HG02623 (cell line): ENCODE results near the gene WASL.
"Not testable (repeated sequence)": the region's sequence is repeated elsewhere in the genome, so short reads cannot be mapped to it uniquely, and the experiment has no call there.

ENCODE experiments used
- ATAC-seq: cut with Tn5 transposase; IDR thresholded peaks from one replicate; pipeline ENCODE4 v1.9.1; 2021; ENCODE audit warnings: moderate library complexity; ENCODE audit not compliant: unreplicated experiment

WASL gene

DNA sequence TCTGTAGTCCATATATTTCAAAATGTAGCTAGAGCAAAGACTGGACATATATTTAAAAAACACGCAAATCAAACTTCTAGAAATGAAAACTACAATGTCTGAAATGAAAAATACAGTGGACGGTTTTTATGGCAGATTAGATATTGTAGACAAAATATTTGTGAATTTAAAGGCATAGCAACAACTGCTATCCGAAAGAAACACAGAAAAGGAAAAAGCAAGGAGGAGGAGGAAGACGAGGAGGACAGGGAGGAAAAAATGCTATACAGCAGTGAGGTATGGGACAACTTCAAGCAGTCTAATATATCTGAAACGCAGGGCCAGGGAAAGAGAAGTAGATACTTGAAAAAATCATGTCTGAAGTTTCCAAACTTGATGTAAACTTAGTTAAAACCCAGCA lies 13.3 kb downstream of the WASL start:
- ATAC-seq: no peak

DNA sequence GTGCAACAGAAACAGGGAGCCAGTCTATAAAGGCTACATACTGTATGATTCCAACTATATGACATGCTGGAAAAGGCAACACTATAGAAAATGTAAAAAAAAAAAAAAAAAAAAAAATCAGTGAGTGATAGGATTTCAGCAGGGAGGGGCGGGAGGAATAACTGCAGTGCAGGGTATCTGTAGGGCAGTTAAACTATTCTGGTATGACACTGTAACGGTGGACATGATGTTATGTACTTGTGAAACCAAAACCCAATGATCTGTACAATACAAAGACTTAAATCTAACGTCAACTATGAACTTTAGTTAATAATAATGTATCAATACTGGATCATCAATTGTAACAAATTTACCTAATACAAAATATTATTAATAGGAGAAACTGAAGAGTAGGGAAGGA lies 14.3 kb downstream of the WASL start:
- ATAC-seq: no peak

DNA sequence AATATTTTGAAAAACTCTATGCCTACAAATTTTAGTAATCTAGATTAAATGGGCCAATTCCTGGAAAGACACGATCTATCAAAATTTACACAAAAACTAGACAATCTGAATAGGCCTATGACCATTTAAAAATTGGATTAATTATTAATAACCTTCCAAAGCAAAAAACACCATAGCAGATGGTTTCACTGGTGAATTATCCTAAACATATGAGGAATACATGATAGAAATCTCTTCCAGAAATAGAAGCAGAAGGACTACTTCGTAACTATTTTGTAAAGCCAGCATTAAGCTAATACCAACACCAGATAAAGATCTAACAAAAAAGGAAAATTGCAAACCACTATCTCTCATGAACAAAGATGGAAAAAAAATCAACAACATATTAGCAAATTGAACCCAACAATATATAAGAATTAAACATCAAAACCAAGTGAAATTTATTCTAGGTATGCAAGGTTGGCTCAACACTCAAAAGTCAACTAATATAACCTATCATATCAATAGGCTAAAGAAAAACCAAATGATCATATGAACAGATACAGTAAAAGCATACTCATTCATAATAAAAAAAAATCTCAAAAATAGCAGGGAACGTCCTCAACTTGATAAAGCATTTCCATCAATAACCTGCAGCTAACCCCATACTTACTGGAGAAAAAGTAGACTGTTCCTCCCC lies 16.3 kb downstream of the WASL start:
- ATAC-seq: no peak

DNA sequence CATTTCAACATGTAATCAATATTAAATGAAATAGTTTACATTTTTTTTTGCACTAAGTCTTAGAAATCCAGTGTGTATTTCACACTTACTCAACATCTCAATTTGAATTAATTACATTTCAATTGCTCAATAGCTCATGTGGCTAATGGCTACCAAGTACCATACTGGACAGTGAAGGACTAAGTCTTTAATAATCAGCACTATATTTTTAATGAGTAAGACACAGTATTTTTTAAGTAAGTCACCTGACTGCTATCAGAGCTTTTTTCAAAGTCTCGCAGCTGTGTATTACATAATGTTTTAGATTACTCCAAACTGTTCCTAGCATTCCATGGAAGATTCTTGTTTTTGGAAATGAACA lies 19.6 kb downstream of the WASL start:
- no peak for ATAC-seq

DNA sequence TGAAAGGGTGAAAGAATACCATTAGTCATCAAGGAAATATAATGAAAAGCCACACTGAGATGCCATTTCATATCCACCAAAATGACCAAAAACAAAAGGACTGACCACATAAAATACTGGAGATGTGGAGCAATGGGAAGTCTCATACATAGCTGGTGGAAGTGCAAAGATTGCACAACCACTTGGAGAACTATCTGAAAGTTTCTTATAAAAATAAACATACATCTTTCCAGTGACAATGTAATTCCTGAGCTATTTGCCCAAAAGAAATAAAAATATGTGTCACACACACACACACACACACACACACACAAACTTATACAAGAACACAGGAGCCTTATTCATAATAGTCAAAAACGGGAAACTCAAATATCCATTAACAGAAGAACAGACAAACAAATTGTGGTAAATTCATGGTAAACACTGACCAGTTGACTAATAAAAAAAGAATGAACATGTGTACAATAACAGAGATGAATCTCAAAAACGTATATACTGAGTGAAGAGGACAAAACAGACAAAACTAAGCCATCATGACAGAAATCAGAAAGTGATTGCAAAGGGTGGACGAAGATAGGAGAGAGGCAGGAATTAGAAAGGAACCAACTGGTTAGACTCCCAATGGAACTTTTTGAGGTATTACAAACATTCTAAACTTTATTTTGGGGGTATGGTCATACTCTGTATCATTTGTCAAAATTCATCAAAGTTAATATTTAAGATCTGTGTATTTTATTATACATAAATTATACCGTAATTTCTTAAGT lies 21.5 kb downstream of the WASL start:
- ATAC-seq: no peak

DNA sequence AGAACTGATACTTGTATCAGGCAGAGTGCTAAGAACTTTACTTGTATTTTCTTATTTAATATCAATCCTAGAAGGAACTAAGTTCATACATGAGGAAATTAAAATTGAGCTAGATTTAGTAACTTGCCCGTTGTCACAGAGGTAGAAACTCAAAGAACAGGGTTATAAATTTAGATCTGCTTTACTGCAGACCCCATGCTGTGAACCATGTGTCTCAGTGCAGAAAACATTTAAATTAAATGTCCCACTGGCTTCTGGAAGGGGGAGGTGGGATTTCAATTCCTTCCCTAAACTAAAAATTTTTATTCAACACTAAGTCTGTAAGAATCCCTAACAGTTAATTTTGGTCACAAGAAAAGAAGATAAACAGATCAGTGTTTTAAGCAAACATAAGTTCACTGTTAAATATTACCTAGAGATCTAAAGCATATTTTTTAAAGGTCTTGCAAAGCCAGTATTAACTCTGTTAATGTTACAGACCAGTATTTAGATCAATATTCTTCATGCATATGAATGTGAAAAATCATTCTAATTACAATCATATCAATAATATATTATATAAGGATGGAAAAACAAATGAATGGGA lies 23.1 kb downstream of the WASL start:
- no peak for ATAC-seq

DNA sequence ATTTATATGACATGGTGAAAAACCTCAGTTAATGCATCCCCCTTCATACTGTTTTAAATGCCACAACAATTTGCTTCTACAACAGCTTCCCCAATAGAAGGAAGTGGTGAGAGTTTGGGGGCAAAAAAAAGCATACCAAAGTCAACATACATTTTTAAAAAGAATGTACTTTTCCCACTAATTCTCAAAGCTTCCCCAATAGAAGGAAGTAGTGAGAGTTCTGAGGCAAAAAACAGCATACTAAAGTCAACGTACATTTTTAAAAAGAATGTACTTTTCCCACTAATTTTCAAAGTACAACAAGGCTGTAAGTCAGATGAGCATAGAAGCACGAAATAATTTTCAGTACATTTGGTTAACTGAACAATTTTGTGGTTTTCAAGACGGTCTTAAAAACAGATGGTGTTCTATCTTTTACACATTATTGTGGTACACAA lies 24.0 kb downstream of the WASL start:
- ATAC-seq: no peak

DNA sequence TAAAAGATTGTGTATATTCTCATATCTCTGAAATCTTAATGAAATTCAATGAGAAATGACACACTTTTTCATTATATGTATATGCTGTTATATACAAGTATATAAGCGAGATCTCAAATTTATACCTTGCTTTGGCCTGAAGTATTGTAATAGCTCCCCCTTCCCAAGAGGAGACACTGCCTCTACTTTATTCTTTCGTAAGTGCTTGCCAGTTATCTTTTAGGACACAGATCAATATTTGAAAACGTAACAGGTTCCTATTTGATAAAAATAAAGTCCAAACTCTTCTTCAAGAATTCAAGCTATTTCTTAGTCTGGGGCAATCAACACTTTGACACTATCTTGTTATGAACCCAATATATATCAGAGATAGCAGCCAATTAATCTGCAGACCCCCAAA lies 24.9 kb downstream of the WASL start:
- no peak for ATAC-seq

DNA sequence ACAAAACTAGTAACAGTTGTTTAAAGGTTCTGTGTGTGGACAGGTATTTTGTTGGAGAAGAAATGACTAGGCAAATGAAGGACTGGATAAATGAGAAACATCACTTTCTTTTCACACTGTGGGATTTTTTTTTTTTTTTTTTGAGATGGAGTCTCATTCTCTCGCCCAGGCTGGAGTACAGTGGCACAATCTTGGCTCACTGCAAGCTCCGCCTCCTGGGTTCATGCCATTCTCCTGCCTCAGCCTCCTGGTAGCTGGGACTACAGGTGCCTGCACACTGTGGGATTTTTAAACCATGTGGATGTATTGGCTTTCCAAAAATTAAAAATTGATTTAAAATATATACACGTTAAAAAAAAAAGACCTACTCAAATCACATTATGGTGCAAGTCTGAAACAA lies 28.3 kb downstream of the WASL start:
- ATAC-seq: not testable (repeated sequence)

DNA sequence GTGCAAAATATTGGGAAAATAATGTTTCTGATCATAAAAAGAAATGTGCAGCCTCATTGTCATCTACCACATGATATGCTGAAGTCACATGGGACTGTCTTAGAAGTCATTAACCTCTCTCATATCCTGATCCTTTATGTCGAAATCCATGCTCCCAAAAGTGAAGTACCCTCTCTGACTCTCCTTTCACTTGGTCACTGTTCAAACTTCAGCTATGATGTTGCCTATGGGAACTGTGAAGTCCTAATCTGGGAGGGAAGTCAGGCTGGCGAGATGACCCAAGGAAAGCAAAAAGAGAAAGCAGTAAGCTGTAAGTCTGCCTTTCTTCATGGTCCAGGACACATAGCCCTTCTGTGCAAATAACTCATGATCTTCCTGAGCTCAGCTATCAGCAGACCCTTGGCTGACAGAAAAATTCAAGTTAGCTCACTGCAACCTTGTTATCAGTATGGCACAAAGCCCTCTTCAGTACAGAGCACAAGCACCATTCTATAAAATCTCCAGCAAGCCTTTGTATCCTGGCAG lies 29.5 kb downstream of the WASL start:
- no peak for ATAC-seq

DNA sequence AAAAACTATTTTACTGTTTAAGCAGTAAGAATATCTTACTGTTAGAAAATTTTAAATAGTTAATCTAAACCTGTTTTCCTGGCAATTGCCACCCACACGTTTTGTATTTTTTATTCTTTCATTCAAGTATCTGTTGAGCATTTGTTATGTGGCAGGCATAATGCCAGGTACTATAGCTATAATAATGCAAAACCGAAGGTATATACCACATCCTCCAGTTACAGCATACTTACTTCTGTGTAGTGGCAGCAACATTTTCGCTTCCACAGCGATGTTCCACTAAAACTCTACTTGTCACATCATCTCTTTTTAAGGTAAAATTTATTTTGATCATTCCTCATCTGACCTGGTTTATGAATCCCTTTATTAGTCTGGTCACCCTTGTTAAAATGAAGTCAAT lies 30.0 kb downstream of the WASL start:
- no peak for ATAC-seq

DNA sequence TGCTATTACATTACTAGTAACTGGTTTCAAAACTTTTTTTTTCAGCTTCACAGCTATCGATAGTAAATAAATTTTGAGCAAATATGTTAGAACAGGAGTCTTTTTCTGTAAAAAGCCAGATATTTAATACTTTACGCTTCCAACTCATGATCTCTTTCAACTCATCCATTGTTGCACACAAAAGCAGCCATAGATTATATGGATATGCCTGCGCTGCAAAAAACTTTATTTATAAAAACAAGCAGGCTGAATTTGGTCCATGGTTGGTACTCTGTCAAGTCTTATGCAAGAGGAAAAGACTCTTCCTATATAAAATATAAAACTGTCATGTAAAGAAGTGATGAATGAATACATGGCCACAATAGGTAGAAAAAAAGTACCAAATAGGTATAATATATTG lies 31.1 kb downstream of the WASL start:
- ATAC-seq: no peak

DNA sequence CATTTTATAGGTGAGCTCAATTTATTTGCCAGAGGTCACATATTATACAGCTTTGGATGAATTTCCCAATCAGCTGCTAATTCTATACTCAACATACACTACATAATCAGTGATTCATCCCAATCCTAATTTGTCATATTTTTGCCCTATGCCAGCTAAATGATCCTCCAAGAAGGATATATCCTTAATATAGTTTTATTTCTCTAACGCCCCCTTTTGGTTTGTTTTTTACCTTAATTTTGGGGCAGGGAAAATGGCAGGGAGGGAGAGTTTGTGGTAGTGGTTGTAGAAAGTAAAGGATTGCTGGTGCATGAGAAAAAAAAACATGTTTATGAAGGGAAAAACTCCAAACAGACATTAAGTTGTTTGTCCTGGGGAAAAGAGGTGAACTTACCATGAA lies 31.9 kb downstream of the WASL start:
- no peak for ATAC-seq

DNA sequence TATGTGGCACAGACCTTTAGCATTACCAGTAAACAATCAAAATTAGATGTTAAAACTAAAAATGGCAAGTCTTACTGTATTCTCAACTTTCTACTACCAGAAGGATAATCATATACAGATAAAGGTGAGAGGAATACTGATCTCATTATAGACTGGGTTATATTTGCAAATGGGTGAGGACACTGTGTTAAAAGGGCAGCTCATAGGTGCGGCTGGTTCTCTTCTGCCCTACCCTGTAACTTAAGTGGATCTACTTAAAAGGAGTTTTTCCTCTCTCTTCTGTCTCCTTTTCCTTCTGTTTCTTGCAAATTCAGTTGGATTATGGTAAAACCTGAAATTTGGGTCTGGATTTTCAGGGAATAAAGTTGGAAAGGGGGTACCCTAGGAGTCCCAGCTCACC lies 33.0 kb downstream of the WASL start:
- ATAC-seq: no peak

DNA sequence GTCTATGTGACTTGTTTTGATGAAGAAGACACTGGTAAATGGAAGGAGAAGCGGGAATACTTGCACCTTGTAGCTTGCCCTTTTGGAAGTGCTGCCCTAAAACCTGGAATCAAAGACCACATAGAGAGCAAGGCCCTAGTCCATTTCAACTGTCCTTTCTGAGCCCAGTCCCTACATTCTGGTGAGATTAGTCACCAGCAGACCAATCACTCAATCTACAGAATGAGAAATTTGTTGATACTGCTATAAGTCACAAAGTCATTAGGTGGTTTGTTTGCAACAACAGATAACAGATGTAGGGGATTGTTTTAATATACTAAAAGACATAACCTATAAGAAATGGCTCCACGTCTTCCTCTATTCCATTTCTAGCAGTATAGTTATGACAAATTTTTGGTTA lies 33.6 kb downstream of the WASL start:
- no peak for ATAC-seq

DNA sequence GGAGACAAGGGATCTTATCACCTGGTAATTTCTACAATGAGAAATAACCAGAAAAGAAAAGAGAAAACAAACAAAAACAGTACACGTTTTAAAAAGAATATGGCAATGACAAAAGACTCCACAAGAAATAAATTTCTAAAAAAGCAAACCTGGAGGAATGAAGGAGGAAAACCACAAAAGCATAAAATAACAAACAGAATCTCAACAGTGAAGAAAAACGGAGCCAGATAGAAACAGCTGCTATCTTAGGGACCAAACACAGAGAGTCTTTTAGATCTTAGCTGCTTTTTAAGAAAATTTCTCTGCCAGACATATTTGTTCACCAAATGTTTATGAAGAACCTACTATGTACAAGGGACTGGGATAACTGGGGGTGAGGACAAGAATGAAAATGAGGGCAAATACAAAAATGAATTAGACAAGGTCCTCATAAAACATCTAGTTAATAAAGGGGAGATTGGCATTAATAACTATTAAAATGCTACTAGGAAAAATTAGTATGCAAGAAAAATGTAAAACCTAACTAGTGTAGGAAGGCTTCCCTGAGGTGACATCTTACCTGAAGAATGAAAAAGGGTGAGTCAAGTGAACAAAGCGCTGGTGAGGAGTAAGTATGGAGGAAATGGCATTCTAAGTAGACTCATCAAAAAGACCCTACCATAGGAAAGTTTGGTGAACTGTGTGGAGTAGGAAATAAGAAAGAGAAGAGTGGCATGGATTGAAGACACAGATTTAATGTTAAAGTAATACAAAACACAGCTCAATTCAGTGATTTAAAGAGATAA lies 34.3 kb downstream of the WASL start:
- no peak for ATAC-seq

DNA sequence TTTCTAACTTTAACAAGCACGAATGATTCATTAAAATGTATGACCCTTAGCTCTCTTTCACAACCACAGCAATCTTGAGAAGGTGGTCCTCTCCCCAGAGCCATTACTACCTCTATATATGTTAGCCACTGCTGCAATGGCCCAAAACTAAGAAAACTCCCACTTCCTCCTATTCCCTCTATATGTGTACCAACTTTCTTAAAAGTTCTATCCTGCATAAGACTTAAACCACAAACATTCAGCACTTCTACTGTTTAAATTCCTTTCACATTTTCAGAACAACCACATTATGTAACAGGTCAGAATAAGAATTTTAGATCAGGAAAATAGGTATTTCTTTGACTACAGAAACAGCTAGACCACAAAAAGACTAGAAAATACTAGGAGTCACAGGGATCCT lies 36.2 kb downstream of the WASL start:
- ATAC-seq: no peak

DNA sequence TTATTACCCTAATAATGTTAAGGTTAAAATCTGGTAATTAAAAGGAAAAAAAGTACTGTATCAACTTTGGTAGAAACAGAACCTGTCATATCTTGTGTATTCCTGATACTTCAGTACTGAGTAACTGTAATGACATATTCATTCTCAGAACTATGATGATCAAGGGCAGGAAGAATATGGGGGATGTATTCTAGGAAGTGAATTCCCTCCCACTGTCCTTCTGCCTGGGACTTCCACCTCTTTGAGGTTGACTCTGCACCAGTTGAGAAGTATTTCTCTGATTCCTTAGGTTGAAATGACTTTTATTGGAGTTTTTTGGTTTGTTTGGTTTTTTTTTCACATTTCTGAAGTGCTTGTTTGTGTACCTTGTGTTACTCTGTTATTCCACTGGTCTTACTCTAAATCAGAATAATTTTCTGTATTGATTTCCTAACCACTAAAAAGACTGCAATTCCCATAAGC lies 36.9 kb downstream of the WASL start:
- no peak for ATAC-seq

DNA sequence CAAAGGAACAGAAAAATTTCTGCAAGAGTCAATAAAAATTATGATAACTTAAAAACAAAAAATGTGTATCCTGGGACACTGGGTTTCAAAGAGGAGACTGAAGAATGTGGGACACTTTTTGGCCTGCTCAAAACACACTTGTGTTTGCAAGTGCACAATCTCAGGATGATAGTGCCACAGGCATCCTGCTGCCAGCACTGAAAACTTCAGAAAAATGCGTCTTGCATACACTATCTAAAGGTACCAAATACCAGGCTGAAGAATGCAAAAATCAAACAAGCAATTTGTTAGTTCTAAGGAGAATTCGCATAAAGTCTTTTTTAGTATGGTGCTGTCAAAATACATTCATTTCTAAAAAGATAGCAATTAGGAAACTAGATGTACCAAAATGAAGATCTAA lies 38.1 kb downstream of the WASL start:
- no peak for ATAC-seq

DNA sequence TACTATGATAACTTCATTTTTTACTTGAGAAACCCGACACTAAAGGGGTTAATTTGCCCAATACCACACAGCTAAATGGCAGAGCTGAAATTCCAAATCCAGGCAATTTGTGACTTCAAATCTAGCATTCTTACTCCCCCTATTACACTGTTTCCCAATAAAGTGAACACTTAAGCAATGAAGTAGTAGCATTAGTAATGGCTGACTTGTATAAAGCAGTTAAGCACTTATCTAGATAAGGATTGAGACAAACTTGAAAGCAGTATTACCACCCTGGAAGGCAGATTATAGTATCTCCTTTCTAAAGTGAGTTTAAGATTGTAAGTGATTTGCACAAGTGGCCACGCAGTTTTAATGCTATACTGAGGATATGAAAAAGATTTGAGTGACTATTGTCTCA lies 39.3 kb downstream of the WASL start:
- no peak for ATAC-seq

DNA sequence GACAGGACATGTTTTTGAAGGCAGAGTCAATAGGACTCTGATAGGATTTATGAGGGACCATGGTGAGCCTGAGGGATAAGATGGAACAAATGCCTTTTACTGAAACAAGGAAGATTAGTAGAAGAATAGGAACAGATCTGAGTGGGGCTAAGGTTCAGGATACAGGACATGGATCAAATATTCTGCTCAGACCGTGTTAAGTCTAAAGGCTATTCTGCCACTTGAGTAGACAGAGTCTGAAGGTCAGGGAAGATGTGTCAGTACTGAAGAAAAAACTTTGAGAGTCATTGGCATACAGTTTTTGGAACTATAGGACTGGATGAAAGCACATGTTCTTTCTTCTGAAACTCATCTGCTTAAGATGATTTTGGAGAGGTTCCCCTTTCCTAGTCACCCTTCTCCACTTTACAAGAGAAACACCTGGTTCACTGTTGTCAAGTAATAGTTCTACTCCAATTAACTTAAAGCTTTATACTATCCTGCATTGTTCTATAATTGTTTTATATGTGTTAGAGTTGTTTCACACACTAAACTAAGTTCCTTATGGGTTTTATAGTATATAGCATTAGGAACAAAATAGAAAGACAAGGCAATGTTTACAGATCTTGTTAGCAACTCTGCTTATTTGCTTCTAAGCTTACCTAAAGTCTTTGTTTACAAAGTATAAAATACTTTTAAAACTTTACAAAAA lies 43.4 kb downstream of the WASL start:
- no peak for ATAC-seq
